ENCODE results near the gene EFNB3.

GRCh38 chr17:7737601-7738000 is 32.6 kb downstream of the EFNB3 start:
- TF ChIP-seq CTCF (conservative IDR thresholded peaks at IDR 0.05; ENCODE audit: low read length) (no peak), EZH2phosphoT487 (IDR thresholded peaks at IDR 0.05; ENCODE audit: borderline replicate concordance, low read depth, low read length) (no peak)

All from OCI-LY7 (cell line).